Neural progenitor cell (in vitro differentiated cells): ENCODE data around the gene ZMYND10.

Source experiments
- EZH2 ChIP-seq: fragments of 200-600 bp; sonication (generic); IDR thresholded peaks from 2 replicates; pipeline ENCODE4 v1.6.1; 2017; ENCODE audit warnings: antibody characterized with exemption, mild to moderate bottlenecking, moderate library complexity
- EZH2phosphoT487 ChIP-seq: fragments of 200-600 bp; sonication (generic); IDR thresholded peaks from 2 replicates; pipeline ENCODE4 v1.6.1; 2017; ENCODE audit warnings: antibody characterized with exemption
- TF ChIP-seq, protein P1 (sequence below): fragments of 200-600 bp; sonication (generic); IDR thresholded peaks from 2 replicates; pipeline ENCODE4 v1.5.1; 2017; ENCODE audit warnings: antibody characterized with exemption, mild to moderate bottlenecking

DNA sequence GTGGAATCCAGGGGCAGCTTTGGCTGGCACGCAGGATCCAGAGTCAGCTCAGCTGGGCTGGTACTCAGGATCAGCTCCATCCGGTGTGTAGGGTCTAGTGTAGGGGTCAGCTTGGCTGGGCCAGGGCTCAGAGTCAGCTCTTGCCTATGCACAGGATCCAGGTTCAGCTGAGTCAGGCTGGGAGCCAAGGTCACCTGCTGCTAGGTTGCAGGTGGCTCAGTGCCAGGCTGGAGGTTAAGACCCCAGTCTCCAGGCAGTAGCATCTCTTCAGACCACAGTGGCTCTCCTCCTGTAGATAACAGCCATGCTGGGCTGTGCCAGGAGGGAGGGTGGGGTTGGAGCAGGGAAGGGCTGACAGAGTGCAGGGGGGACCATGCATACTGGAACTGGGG is 48.2 kb downstream of the ZMYND10 start:
- TF ChIP-seq, protein P1, sequence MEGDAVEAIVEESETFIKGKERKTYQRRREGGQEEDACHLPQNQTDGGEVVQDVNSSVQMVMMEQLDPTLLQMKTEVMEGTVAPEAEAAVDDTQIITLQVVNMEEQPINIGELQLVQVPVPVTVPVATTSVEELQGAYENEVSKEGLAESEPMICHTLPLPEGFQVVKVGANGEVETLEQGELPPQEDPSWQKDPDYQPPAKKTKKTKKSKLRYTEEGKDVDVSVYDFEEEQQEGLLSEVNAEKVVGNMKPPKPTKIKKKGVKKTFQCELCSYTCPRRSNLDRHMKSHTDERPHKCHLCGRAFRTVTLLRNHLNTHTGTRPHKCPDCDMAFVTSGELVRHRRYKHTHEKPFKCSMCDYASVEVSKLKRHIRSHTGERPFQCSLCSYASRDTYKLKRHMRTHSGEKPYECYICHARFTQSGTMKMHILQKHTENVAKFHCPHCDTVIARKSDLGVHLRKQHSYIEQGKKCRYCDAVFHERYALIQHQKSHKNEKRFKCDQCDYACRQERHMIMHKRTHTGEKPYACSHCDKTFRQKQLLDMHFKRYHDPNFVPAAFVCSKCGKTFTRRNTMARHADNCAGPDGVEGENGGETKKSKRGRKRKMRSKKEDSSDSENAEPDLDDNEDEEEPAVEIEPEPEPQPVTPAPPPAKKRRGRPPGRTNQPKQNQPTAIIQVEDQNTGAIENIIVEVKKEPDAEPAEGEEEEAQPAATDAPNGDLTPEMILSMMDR = no peak
- TF ChIP-seq EZH2phosphoT487 (no peak), EZH2 (no peak)
